Measurements from ENCODE around the gene OR2AK2.

DNA sequence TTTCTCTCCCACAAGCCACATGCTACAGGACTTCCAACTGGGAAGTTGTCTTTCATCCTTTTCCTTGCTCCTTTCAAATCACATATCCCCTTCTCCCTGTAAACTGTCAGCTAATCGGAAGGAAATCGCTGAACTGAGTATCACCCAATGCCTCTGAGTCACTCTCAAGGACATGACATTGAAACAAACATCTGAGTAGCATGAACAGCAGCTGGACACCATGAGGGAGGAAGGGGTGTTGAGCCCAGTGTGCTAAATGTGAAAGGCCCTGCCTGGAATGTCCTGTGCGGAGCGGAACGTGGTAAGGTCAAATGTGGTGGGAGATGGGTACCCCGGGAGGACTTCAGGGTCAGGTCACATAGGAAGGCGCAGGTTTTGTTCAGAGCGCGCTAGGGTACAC, 40.2 kb upstream of the OR2AK2 start, which contains the start of gene OR2AJ1:
- TF ChIP-seq, protein P1, sequence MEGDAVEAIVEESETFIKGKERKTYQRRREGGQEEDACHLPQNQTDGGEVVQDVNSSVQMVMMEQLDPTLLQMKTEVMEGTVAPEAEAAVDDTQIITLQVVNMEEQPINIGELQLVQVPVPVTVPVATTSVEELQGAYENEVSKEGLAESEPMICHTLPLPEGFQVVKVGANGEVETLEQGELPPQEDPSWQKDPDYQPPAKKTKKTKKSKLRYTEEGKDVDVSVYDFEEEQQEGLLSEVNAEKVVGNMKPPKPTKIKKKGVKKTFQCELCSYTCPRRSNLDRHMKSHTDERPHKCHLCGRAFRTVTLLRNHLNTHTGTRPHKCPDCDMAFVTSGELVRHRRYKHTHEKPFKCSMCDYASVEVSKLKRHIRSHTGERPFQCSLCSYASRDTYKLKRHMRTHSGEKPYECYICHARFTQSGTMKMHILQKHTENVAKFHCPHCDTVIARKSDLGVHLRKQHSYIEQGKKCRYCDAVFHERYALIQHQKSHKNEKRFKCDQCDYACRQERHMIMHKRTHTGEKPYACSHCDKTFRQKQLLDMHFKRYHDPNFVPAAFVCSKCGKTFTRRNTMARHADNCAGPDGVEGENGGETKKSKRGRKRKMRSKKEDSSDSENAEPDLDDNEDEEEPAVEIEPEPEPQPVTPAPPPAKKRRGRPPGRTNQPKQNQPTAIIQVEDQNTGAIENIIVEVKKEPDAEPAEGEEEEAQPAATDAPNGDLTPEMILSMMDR (conservative IDR thresholded peaks at IDR 0.05; ENCODE audit: low read length): no peak
- no peak for TF ChIP-seq EZH2phosphoT487 (IDR thresholded peaks at IDR 0.05; ENCODE audit: borderline replicate concordance, low read depth, low read length)

Measured in OCI-LY7 (cell line).